ENCODE measurements around the gene JUNB.

DNA sequence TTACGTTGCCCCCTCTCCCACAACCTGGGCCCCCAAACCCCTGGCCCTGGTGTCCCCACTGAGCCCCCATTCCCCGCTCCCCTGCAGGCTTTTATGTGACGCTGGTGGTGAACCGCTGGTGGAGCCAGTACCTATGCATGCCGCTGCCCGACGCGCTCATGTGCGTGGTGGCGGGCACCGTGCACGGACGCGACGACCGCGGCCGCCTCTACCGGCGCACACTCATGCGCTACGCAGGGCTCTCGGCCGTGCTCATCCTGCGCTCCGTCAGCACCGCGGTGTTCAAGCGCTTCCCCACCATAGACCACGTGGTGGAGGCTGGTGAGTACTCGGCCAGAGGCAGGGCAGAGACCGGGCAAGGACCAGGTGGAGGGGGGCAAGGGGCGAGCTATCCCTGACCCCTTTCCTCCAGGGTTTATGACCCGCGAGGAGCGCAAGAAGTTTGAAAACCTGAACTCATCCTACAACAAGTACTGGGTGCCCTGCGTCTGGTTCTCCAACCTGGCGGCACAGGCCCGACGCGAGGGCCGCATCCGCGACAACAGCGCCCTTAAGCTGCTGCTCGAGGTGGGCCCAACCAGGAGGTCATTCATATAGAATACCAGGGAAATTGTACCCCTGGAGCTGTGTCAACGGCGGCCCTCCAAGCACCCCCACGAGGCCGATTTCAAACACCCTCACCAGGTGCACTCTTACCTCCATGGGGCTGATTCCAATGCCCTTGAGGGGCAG lies 36.7 kb upstream of the JUNB start:
- TF ChIP-seq, protein P1, sequence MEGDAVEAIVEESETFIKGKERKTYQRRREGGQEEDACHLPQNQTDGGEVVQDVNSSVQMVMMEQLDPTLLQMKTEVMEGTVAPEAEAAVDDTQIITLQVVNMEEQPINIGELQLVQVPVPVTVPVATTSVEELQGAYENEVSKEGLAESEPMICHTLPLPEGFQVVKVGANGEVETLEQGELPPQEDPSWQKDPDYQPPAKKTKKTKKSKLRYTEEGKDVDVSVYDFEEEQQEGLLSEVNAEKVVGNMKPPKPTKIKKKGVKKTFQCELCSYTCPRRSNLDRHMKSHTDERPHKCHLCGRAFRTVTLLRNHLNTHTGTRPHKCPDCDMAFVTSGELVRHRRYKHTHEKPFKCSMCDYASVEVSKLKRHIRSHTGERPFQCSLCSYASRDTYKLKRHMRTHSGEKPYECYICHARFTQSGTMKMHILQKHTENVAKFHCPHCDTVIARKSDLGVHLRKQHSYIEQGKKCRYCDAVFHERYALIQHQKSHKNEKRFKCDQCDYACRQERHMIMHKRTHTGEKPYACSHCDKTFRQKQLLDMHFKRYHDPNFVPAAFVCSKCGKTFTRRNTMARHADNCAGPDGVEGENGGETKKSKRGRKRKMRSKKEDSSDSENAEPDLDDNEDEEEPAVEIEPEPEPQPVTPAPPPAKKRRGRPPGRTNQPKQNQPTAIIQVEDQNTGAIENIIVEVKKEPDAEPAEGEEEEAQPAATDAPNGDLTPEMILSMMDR (IDR thresholded peaks at IDR 0.05) = no peak
- TF ChIP-seq POLR2A (IDR thresholded peaks at IDR 0.05) (no peak), POLR2AphosphoS5 (IDR thresholded peaks at IDR 0.05) (no peak), EP300 (IDR thresholded peaks at IDR 0.05; ENCODE audit: low read depth) (no peak)

Measured in transverse colon (tissue), 4 donors.